MM.1S (cell line): ENCODE measurements around the gene VPS13C.
A peak's percentile ranks its signal among the peaks of the same experiment; 100 is the strongest.
"Not testable (repeated sequence)": the region's sequence is repeated elsewhere in the genome, so short reads cannot be mapped to it uniquely, and the experiment has no call there.

Experiments used
- DNase-seq: peaks from one replicate; pipeline ENCODE4 v3.0.0-alpha.2; 2015
- H2AFZ ChIP-seq: fragments of 300-600 bp; sonication (generic); 2 replicates; pipeline ENCODE4 v1.6.0; 2016; ENCODE audit warnings: antibody characterized with exemption, low read length
- H3F3A ChIP-seq: fragments of 300-600 bp; sonication (generic); 2 replicates; pipeline ENCODE4 v1.6.1; 2016; ENCODE audit warnings: mild to moderate bottlenecking, antibody characterized with exemption, low read length, moderate library complexity, mixed read lengths; ENCODE audit not compliant: insufficient read depth
- H3K27ac ChIP-seq: fragments of 300-600 bp; sonication (generic); 2 replicates; pipeline ENCODE4 v1.5.1; 2016; ENCODE audit warnings: mild to moderate bottlenecking, low read length
- H3K27me3 ChIP-seq: fragments of 300-600 bp; sonication (generic); replicated peaks from 2 replicates; pipeline ENCODE4 v1.6.0; 2016; ENCODE audit warnings: low read length; ENCODE audit not compliant: insufficient read depth
- H3K36me3 ChIP-seq: fragments of 300-600 bp; sonication (generic); replicated peaks from 2 replicates; pipeline ENCODE4 v1.6.1; 2016; ENCODE audit warnings: mild to moderate bottlenecking, low read length, mixed read lengths; ENCODE audit not compliant: insufficient read depth
- H3K4me1 ChIP-seq: fragments of 300-600 bp; sonication (generic); 2 replicates; pipeline ENCODE4 v1.6.1; 2016; ENCODE audit warnings: low read length, mixed read lengths
- H3K4me2 ChIP-seq: fragments of 300-600 bp; sonication (generic); 2 replicates; pipeline ENCODE4 v1.6.0; 2016; ENCODE audit warnings: low read depth, low read length
- H3K4me3 ChIP-seq: fragments of 300-600 bp; sonication (generic); 2 replicates; pipeline ENCODE4 v1.5.1; 2016; ENCODE audit warnings: low read length, mixed read lengths
- H3K79me2 ChIP-seq: fragments of 300-600 bp; sonication (generic); 2 replicates; pipeline ENCODE4 v1.6.1; 2016; ENCODE audit warnings: mixed run types, low read length, mixed read lengths
- H3K9ac ChIP-seq: fragments of 300-600 bp; sonication (generic); 2 replicates; pipeline ENCODE4 v1.6.1; 2016; ENCODE audit warnings: low read length, mixed read lengths
- H3K9me2 ChIP-seq: fragments of 300-600 bp; sonication (generic); replicated peaks from 2 replicates; pipeline ENCODE4 v1.6.1; 2016; ENCODE audit warnings: mild to moderate bottlenecking, low read length, mixed read lengths; ENCODE audit not compliant: insufficient read depth
- H3K9me3 ChIP-seq: fragments of 300-600 bp; sonication (generic); replicated peaks from 2 replicates; pipeline ENCODE4 v1.6.1; 2016; ENCODE audit warnings: mild to moderate bottlenecking, low read length, mixed read lengths; ENCODE audit not compliant: insufficient read depth
- H4K20me1 ChIP-seq: fragments of 300-600 bp; sonication (generic); 2 replicates; pipeline ENCODE4 v1.6.1; 2016; ENCODE audit warnings: mild to moderate bottlenecking, low read length, moderate library complexity, mixed read lengths; ENCODE audit not compliant: insufficient read depth
- CTCF ChIP-seq: fragments of 300-600 bp; sonication (generic); IDR thresholded peaks from 2 replicates; pipeline ENCODE4 v1.5.1; 2016; ENCODE audit warnings: antibody characterized with exemption, low read length, mixed read lengths
- EZH2 ChIP-seq: fragments of 300-600 bp; sonication (generic); optimal IDR thresholded peaks from 2 replicates; pipeline ENCODE3; 2017; ENCODE audit warnings: low read depth, mild to moderate bottlenecking, antibody characterized with exemption, low read length, mixed read lengths
- EZH2phosphoT487 ChIP-seq: fragments of 300-600 bp; sonication (generic); IDR thresholded peaks from 2 replicates; pipeline ENCODE4 v1.6.1; 2018; ENCODE audit warnings: antibody characterized with exemption, low read length

Gene VPS13C

GRCh38 chr15:62026487-62027262 is 33.6 kb downstream of the VPS13C start:
- no peak overlapping the region for H3K9ac ChIP-seq
- TF ChIP-seq EZH2 (no peak), EZH2phosphoT487 (no peak), CTCF (no peak)
- peaks cover 4% of the 10 kb centered on the region; the same call in 1 of the 2 replicates for H3K4me1 ChIP-seq
- H3K79me2 ChIP-seq = no peaks in the 10 kb centered on the region
- H3K36me3 ChIP-seq = peaks cover 11% of the 10 kb centered on the region
- H4K20me1 ChIP-seq = no peaks in the 10 kb centered on the region
- no peak for DNase-seq
- H3K9me3 ChIP-seq = no peaks in the 10 kb centered on the region
- no peak overlapping the region for H3K27ac ChIP-seq
- no peak overlapping the region for H3K4me2 ChIP-seq
- H3K9me2 ChIP-seq = no peaks in the 10 kb centered on the region
- no peak overlapping the region for H2AFZ ChIP-seq
- H3F3A ChIP-seq = no peaks in the 10 kb centered on the region
- no peak overlapping the region for H3K4me3 ChIP-seq
- H3K27me3 ChIP-seq = no peaks in the 10 kb centered on the region

- TF ChIP-seq EZH2 (no peak), EZH2phosphoT487 (no peak), CTCF (peak; percentile 19; the same call in 1 of the 2 replicates)
- no peak overlapping the region for H3K27ac ChIP-seq
- H2AFZ ChIP-seq = no peak overlapping the region
- H3K9me3 ChIP-seq = no peaks in the 10 kb centered on the region
- H3K4me3 ChIP-seq = no peak overlapping the region
- H3K4me2 ChIP-seq = no peak overlapping the region
- H3K9me2 ChIP-seq = no peaks in the 10 kb centered on the region
- peaks cover 16% of the 10 kb centered on the region for H3K36me3 ChIP-seq
- H3F3A ChIP-seq = no peaks in the 10 kb centered on the region
- H3K79me2 ChIP-seq = no peaks in the 10 kb centered on the region
- no peaks in the 10 kb centered on the region for H3K27me3 ChIP-seq
- no peaks in the 10 kb centered on the region for H4K20me1 ChIP-seq
- no peak for DNase-seq
- H3K9ac ChIP-seq = no peak overlapping the region
- peaks cover 1% of the 10 kb centered on the region; the same call in 1 of the 2 replicates for H3K4me1 ChIP-seq
Measured at GRCh38 chr15:62021991-62022600, 38.2 kb downstream of the VPS13C start.

GRCh38 chr15:62020576-62021160 is 39.6 kb downstream of the VPS13C start:
- H3F3A ChIP-seq = no peaks in the 10 kb centered on the region
- H3K4me3 ChIP-seq = no peak overlapping the region
- H3K9ac ChIP-seq = no peak overlapping the region
- no peaks in the 10 kb centered on the region for H3K9me3 ChIP-seq
- peaks cover 16% of the 10 kb centered on the region for H3K36me3 ChIP-seq
- no peaks in the 10 kb centered on the region for H3K9me2 ChIP-seq
- no peak for DNase-seq
- no peaks in the 10 kb centered on the region for H3K79me2 ChIP-seq
- no peak overlapping the region for H3K4me2 ChIP-seq
- H3K4me1 ChIP-seq = no peaks in the 10 kb centered on the region
- H3K27ac ChIP-seq = no peak overlapping the region
- H2AFZ ChIP-seq = no peak overlapping the region
- TF ChIP-seq EZH2 = no peak
- no peak for TF ChIP-seq CTCF
- TF ChIP-seq EZH2phosphoT487 = no peak
- H3K27me3 ChIP-seq = no peaks in the 10 kb centered on the region
- H4K20me1 ChIP-seq = no peaks in the 10 kb centered on the region

- H3K27me3 ChIP-seq, H4K20me1 ChIP-seq, H2AFZ ChIP-seq, H3K9me2 ChIP-seq, H3K9me3 ChIP-seq, H3K27ac ChIP-seq, H3K4me2 ChIP-seq, H3K4me3 ChIP-seq, H3F3A ChIP-seq, H3K9ac ChIP-seq, H3K79me2 ChIP-seq, H3K36me3 ChIP-seq, H3K4me1 ChIP-seq, DNase-seq: not testable (repeated sequence)
Measured at GRCh38 chr15:62005354-62005753, 54.9 kb downstream of the VPS13C start.
